GM23248 (cell line): ENCODE results near the gene SLC35D2. TPM values are rescaled to one million over a fixed set of nuclear protein-coding genes. Genes with fewer than 3 reads are reported as not detected.

Experiments
- DNase-seq: peaks from one replicate; pipeline ENCODE4 v3.0.0-alpha.2; 2015
- H2AFZ ChIP-seq: fragments of 200-600 bp; sonication (generic); 2 replicates; pipeline ENCODE4 v1.6.1; 2016; ENCODE audit warnings: antibody characterized with exemption
- H3F3A ChIP-seq: fragments of 200-600 bp; sonication (generic); 2 replicates; pipeline ENCODE4 v1.6.1; 2016; ENCODE audit warnings: mild to moderate bottlenecking, antibody characterized with exemption, mixed run types; ENCODE audit not compliant: insufficient read depth
- H3K27ac ChIP-seq: fragments of 200-600 bp; sonication (generic); 2 replicates; pipeline ENCODE4 v1.5.1; 2016; ENCODE audit warnings: mild to moderate bottlenecking
- H3K27me3 ChIP-seq: fragments of 200-600 bp; sonication (generic); replicated peaks from 2 replicates; pipeline ENCODE4 v1.6.1; 2016; ENCODE audit warnings: mild to moderate bottlenecking; ENCODE audit not compliant: insufficient read depth
- H3K36me3 ChIP-seq: fragments of 200-600 bp; sonication (generic); 2 replicates; pipeline ENCODE4 v1.6.1; 2016; ENCODE audit warnings: low read depth, mild to moderate bottlenecking
- H3K4me1 ChIP-seq: fragments of 200-600 bp; sonication (generic); 2 replicates; pipeline ENCODE4 v1.6.1; 2016; ENCODE audit warnings: mild to moderate bottlenecking; ENCODE audit not compliant: insufficient read depth
- H3K4me2 ChIP-seq: fragments of 200-600 bp; sonication (generic); one replicate; pipeline ENCODE4 v1.6.1; 2016; ENCODE audit warnings: mild to moderate bottlenecking; ENCODE audit not compliant: unreplicated experiment
- H3K4me3 ChIP-seq: fragments of 200-600 bp; sonication (generic); 2 replicates; pipeline ENCODE4 v1.5.1; 2016; ENCODE audit warnings: mild to moderate bottlenecking
- H3K79me2 ChIP-seq: fragments of 200-600 bp; sonication (generic); 2 replicates; pipeline ENCODE4 v1.6.1; 2016; ENCODE audit warnings: mild to moderate bottlenecking; ENCODE audit not compliant: insufficient read depth
- H3K9ac ChIP-seq: fragments of 200-600 bp; sonication (generic); 2 replicates; pipeline ENCODE4 v1.6.1; 2016; ENCODE audit warnings: mild to moderate bottlenecking
- H3K9me2 ChIP-seq: fragments of 200-600 bp; sonication (generic); 2 replicates; pipeline ENCODE4 v1.6.1; 2016; ENCODE audit warnings: mixed run types, mild to moderate bottlenecking, moderate library complexity; ENCODE audit not compliant: insufficient read depth
- H3K9me3 ChIP-seq: fragments of 200-600 bp; sonication (generic); one replicate; pipeline ENCODE4 v1.6.1; 2017; ENCODE audit warnings: low read depth
- H4K20me1 ChIP-seq: fragments of 200-600 bp; sonication (generic); 2 replicates; pipeline ENCODE4 v1.6.0; 2016; ENCODE audit not compliant: insufficient read depth
- EZH2 ChIP-seq: fragments of 200-600 bp; sonication (generic); IDR thresholded peaks from 2 replicates; pipeline ENCODE4 v1.6.1; 2018; ENCODE audit warnings: antibody characterized with exemption, mild to moderate bottlenecking; ENCODE audit not compliant: insufficient read depth, poor library complexity, severe bottlenecking
- EZH2phosphoT487 ChIP-seq: fragments of 200-600 bp; sonication (generic); IDR thresholded peaks from 2 replicates; pipeline ENCODE4 v1.6.1; 2018; ENCODE audit warnings: antibody characterized with exemption, moderate library complexity, mild to moderate bottlenecking, low read depth; ENCODE audit not compliant: insufficient read depth
- WGBS, 2 experiments: methylation state at CpG; one replicate each; pipeline ENCODE4 v1.1.6; 2015 to 2017; ENCODE audit warnings: low lambda C conversion rate in 2 of 2, low coverage in 1 of 2; ENCODE audit errors: missing lambda C conversion rate in 2 of 2; 5-methylcytosine and 5-hydroxymethylcytosine counted together
- in situ Hi-C: fragments of 300-500 bp; cut with MboI; formaldehyde crosslinking; loops from 2 replicates; pipeline ENCODE4 v1.15.0; 2020
- polyA plus RNA-seq: library from polyadenylated mRNA; unstranded; fragments of >200 nt; fragmentation: Nextera tagmentation; extraction: Ambion mirVana; gene quantifications from 2 replicates; pipeline ENCODE4 v1.2.1, GENCODE V29; 2016
- total RNA-seq: library from RNA; depleted of rRNA; stranded (reverse); fragments of >200 nt; shearing (Covaris generic); gene quantifications from 2 replicates; pipeline ENCODE4 v1.2.3, GENCODE V29; 2014

The SLC35D2 gene
- total and polyA plus RNA-seq, 2 experiments from 2014 or later, result 8.0 to 12.3 TPM

DNA sequence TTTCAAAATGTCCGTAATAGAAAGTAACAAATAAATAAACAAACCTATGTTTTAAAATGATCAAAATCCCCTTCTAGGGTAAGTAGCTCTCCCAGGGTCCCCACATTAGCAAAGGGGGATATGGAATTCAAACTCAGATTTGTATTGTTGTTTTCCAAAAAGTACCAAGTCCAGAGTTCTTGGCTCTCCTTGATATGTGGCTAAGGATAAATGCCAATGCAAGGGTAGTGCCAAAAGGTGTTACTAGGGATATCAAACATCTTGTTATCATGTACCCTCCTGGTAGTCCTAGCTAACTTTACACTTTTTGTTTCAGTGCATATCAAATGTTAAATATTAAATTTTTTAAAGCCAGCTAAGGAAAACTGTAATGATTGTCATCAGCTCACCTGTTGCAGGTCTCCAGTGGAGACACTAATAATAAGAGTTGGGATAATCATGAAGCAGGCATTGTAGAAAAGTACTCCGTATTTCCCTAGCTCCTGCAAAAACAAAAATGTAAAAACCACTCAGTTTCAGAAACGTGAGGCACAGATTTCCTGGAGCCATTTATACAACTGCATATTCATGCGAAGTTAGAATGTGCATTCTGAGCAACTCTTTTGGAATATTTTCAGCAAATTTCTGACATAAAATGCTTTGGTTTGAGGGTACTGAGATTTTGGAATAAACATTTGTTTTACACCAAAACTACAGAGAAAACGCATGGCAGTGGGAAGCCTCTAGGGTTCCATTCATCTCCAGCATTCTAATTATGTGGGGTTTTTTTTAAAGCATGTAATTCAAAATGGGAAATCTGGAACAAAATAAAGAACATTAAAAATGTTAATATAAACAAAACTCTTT is 39.8 kb downstream of the SLC35D2 start:
- in situ Hi-C loops, result no loop called here
- Histone ChIP-seq H3K79me2 (no peaks in the 10 kb centered on the region), H3K9me2 (no peaks in the 10 kb centered on the region), H2AFZ (no peak overlapping the region), H3K27me3 (no peaks in the 10 kb centered on the region), H3K4me3 (no peak overlapping the region), H3K9me3 (no peaks in the 10 kb centered on the region), H4K20me1 (no peaks in the 10 kb centered on the region), H3K4me2 (peak overlapping the region; percentile 40), H3K9ac (no peak overlapping the region), H3K4me1 (peaks cover 24% of the 10 kb centered on the region), H3K27ac (no peak overlapping the region), H3F3A (peaks cover 45% of the 10 kb centered on the region), H3K36me3 (no peaks in the 10 kb centered on the region)
- TF ChIP-seq EZH2 (no peak), EZH2phosphoT487 (no peak)
- 78 to 81% methylated on average over 5 of the region's 5 CpGs for WGBS, 2 experiments
- no peak for DNase-seq

GRCh38 chr9:96342571-96343245 is 40.8 kb downstream of the SLC35D2 start:
- 95 to 96% methylated on average over 20 of the region's 20 CpGs for WGBS, 2 experiments
- Histone ChIP-seq H3K79me2 (no peaks in the 10 kb centered on the region), H3K4me3 (no peak overlapping the region), H3K27ac (no peak overlapping the region), H3K9me2 (no peaks in the 10 kb centered on the region), H2AFZ (no peak overlapping the region), H3F3A (peaks cover 47% of the 10 kb centered on the region), H3K4me2 (no peak overlapping the region), H4K20me1 (no peaks in the 10 kb centered on the region), H3K36me3 (no peaks in the 10 kb centered on the region), H3K9ac (no peak overlapping the region), H3K4me1 (peaks cover 24% of the 10 kb centered on the region), H3K9me3 (no peaks in the 10 kb centered on the region), H3K27me3 (0 out of 2 replicates have a peak, but pooled peaks cover 5% of the 10 kb centered on the region)
- DNase-seq, result no peak
- TF ChIP-seq EZH2, result no peak
- TF ChIP-seq EZH2phosphoT487, result no peak
- in situ Hi-C loops, result no loop called here

DNA sequence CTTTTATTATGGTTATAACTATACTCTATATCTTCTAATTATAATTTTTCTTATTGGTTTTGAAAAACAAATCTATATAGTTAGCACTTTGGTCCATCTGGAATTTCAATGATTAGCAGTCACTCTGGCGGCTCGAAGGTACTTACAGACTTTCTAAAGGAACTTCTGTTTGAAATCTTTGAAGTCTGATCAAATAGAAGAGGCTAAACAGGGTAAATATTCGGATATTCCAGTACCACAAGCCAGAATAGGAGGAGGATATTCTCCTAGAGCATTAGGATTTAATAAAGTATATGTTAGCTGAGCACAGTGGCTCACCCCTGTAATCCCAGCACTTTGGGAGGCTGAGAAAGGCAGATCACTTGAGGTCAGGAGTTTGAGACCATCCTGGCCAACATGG is 42.8 kb downstream of the SLC35D2 start:
- in situ Hi-C loops, result no loop called here
- peaks cover 24% of the 10 kb centered on the region for H3K4me1 ChIP-seq
- DNase-seq, result no peak
- WGBS, 2 experiments, result 94 to 98% methylated on average over 3 of the region's 3 CpGs
- peaks cover 41% of the 10 kb centered on the region for H3F3A ChIP-seq
- no peaks in the 10 kb centered on the region for H3K79me2 ChIP-seq
- no peak overlapping the region for H3K4me2 ChIP-seq
- no peak overlapping the region for H3K9ac ChIP-seq
- no peaks in the 10 kb centered on the region for H3K9me3 ChIP-seq
- no peak overlapping the region for H3K4me3 ChIP-seq
- H3K27ac ChIP-seq, result no peak overlapping the region
- no peak for TF ChIP-seq EZH2
- TF ChIP-seq EZH2phosphoT487, result no peak
- no peak overlapping the region for H2AFZ ChIP-seq
- H3K9me2 ChIP-seq, result no peaks in the 10 kb centered on the region
- H3K36me3 ChIP-seq, result 0 out of 2 replicates have a peak, but pooled peaks cover 5% of the 10 kb centered on the region
- no peaks in the 10 kb centered on the region for H4K20me1 ChIP-seq
- H3K27me3 ChIP-seq, result peaks cover 18% of the 10 kb centered on the region; the same call in 1 of the 2 replicates

GRCh38 chr9:96338299-96338698 is 45.2 kb downstream of the SLC35D2 start:
- no peak for DNase-seq
- no peaks in the 10 kb centered on the region for H3K79me2 ChIP-seq
- H3K9me2 ChIP-seq, result no peaks in the 10 kb centered on the region
- no peak overlapping the region for H2AFZ ChIP-seq
- no peaks in the 10 kb centered on the region for H4K20me1 ChIP-seq
- no peak overlapping the region for H3K4me2 ChIP-seq
- no peak overlapping the region for H3K27ac ChIP-seq
- WGBS, 2 experiments, result 88 to 95% methylated on average over 3 of the region's 3 CpGs
- H3K4me1 ChIP-seq, result peaks cover 14% of the 10 kb centered on the region
- peaks cover 18% of the 10 kb centered on the region for H3K27me3 ChIP-seq
- no peak overlapping the region for H3K4me3 ChIP-seq
- H3K36me3 ChIP-seq, result peaks cover 5% of the 10 kb centered on the region; the same call in 1 of the 2 replicates
- TF ChIP-seq EZH2phosphoT487 (no peak), EZH2 (no peak)
- in situ Hi-C loops, result no loop called here
- no peak overlapping the region for H3K9ac ChIP-seq
- H3F3A ChIP-seq, result peaks cover 22% of the 10 kb centered on the region
- no peaks in the 10 kb centered on the region for H3K9me3 ChIP-seq
